HG02973 (cell line): ENCODE data around the gene GRPEL1.
"Not testable (repeated sequence)": the region's sequence is repeated elsewhere in the genome, so short reads cannot be mapped to it uniquely, and the experiment has no call there.

Experiments used
- ATAC-seq: cut with Tn5 transposase; IDR thresholded peaks from one replicate; pipeline ENCODE4 v1.9.1; 2021; ENCODE audit warnings: moderate library complexity; ENCODE audit not compliant: unreplicated experiment

Gene GRPEL1

DNA sequence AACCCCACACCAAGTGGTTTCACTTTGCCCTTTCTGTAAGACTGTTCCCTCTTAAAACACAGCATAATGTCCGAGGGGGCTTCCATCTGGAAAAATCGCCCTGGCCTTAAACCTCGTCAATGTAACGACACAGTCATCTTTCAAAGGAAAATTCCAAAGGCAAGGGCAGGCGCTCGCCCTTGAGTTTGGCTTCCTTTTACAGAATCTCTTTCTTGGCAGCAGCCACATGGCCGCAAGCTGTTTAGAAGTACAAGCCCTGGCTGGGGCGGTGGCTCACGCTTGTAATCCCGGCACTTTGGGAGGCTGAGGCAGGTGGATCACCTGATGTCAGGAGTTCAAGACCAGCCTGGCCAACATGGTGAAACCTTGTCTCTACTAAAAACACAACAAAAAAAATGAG is 27.1 kb upstream of the GRPEL1 start:
- no peak for ATAC-seq

GRCh38 chr4:7092026-7092425 is 24.2 kb upstream of the GRPEL1 start:
- ATAC-seq: no peak

DNA sequence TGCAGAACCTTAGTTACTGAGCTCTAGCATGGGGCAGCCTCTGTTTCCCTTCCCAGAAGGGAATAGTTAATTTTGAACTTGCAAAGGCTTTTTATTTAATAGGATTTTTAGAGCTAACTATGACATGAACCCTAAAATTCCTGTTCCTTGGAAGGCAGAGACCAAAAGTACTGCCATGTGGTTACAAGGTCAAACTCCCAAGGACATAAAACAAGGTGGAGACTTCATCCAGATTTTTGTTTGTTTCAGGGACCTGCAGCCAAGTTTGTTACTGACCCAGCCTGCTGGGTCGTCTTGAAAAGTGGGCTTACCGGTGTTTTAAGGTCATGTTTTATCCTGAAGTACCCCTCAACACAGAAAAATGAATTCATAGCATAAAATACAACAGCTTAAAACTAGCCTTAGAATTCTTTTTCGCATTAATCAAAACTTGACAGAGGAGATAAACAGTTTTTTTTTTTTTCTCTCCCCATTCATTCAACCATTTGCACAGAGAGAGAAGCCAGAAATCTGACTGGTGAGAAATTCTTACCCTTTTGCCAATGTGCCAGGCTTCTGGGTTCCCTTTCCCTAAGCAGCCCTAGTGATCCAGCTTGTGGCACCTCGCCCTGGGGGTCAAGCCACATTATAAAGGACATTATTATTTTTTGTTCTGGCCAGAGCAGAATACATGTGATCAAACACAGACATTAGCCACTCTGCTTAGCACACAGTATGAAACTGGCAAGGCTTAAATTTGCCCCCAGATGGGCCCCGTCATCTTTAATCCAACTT is 21.5 kb upstream of the GRPEL1 start:
- no peak for ATAC-seq

- ATAC-seq: no peak
These were observed 19.2 kb upstream of the GRPEL1 start for GRCh38 chr4:7087036-7087435.

- ATAC-seq: no peak
These were observed 18.5 kb upstream of the GRPEL1 start for GRCh38 chr4:7086384-7086783.

DNA sequence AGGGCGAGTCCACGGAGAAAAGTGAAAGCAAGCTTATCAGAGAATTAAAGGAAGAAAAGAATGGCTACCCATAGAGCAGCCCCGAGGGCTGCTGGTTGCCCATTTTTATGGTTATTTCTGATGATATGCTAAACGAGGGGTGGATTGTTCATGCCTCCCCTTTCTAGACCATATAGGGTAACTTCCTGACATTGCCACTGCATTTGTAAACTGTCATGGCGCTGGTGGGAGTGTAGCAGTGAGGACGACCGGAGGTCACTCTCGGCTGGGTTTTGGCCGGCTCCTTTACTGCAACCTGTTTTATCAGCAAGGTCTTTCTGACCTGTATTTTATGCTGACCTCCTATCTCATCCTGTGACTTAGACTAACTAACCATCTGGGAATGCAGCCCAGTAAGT is 16.7 kb upstream of the GRPEL1 start:
- not testable (repeated sequence) for ATAC-seq

DNA sequence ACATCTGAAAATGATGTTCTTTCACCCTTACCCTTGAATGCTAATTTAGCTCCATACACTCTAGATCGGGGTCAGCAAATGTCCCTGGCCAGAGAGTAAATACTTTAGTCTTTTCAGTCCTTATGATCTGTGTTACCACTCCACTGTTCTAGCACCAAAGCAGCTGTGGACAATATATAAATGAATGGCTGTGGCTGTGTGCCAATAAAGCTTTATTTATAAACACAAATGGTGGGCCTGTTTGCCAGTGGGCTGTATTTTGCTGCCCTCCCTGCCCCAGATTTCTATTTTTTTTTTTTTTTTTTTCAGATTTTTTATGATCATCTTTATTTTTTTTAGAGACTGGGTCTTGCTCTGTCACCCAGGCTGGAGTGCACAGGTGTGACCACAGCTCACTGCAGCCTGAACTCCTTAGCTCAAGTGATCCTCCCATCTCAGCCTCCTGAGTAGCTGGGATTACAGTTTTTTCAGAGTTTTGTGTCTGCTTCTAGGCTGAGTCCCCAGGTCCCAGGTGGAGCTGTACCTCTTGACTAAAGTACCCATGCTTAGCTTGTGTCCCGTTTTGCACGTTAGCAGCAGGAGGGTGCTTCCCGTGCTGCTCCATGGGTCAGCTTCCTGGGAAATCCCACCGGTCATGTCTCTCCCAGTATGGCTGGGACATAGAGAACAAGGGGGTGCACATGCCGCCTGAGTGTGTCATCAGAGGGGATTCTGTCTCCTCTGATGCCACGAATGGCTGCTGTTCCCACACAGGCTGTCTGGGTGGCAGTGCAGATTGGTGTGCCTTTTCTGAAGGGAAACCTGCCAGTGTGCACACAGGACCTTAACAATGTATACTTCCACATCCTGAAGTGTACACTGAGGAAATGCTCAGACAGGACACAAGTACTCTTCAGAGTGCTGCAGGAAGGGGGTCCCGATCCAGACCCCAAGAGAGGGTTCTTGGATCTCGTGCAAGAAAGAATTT is 16.0 kb upstream of the GRPEL1 start:
- no peak for ATAC-seq

- not testable (repeated sequence) for ATAC-seq
These were observed 12.0 kb upstream of the GRPEL1 start for GRCh38 chr4:7079909-7080308.

DNA sequence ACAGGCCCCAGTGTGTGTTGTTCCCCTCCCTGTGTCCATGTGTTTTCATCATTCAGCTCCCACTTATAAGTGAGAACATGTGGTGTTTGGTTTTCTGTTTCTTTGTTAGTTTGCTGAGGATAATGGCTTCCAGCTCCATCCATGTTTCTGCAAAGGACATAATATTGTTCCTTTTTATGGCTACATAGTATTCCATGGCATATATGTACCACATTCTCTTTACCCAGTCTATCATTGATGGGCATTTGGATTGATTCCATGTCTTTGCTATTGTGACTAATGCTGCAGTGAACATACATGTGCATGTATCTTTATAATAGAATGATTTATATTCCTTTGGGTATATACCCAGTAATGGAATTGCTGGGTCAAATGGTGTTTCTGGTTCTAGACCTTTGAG is 11.6 kb upstream of the GRPEL1 start:
- not testable (repeated sequence) for ATAC-seq

- ATAC-seq: no peak
These were observed 10.2 kb upstream of the GRPEL1 start for GRCh38 chr4:7078025-7078424.

GRCh38 chr4:7077371-7077770 is 9.5 kb upstream of the GRPEL1 start:
- no peak for ATAC-seq

- no peak for ATAC-seq
These were observed 8.8 kb upstream of the GRPEL1 start for GRCh38 chr4:7076696-7077082.

DNA sequence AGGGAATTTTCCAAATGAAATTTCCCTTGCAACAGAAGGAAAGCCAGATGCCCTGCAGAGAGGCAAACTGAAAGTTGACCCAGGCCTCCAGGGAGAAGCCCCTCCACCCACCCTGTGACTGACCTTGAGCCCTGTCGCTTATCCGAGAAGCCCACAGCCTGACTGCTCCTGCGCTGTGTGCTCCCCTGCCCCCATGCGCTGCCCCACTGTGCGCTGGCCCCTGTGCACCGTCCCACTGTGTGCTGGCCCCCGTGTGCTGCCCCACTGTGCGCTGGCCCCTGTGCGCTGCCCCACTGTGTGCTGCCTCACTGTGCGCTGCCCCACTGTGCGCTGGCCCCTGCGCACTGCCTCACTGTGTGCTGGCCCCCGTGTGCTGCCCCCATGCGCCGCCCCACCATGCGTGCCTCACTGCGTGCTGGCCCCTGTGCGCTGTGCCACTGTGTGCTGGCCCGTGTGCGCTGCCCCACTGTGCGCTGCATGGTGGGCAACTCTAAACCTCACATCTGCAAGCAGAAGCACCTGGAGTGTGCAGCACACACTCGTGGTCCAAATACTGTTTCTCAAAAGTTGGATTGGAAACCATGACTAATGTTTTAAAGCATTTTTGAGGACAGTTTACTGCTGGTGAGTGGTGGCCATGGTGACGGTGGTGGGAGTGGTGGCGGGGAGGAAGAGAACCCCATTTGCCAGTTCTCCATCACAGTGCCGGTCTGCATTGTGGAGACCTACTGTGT is 8.3 kb upstream of the GRPEL1 start:
- no peak for ATAC-seq

DNA sequence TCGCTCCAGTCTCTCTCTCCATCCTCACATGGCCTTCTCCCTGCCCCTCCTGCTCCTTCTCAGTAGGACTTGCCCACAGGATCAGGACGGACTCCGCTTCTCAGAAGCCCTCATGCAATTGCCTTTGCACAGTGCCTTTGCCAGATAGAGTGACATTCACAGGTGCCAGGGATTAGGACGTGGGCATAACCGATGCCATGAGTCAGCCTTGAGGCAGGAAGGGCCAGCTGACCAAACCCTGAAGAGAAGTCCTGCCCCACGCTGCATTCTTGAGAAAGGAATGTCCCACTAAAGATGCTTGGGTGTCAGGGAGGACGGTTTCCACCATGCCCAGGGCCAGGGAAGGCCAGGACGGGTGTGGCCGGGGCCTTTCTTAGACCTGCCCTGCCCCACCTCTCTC is 6.6 kb upstream of the GRPEL1 start:
- no peak for ATAC-seq

DNA sequence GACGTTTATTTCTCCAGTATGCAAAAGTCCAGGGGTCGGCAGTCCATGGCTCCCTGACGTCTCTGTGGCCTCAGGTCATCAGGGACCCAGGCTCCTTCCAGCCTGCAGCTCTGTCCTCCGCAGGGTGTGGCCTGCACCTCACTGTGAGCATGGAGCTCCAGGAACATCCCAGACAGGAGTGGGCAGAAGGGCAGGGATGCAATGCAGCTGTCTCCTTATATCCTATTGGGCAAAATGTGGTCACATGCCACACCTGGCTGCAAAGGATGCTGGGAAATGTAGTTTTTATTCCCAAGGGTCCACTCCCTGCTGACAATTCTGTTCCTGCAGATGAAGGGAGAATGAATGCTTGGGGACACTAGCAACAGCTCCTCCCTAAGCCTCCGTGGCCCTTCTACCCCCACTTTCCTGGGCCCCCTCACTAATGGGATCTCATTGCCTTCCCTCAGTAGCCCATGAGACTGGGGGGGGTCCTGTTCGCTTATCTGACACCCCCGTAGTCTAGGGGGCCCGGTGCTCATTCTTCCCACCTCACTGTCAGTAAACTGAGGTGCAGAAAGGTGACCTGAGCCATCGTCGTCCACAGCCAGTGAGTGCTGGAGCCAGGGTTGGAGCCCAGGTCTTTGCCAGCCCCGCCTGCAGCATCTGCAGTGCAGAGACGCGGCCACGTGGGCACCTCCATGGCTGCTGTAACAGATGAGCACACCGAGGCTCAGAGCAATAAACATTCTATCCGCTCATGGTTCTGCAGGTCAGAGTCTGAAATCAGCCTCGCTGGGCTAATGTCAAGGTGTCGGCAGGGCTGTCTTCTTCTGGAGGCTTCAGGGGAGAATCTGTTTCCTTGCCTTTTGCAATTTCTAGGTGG is 5.9 kb upstream of the GRPEL1 start:
- ATAC-seq: no peak

DNA sequence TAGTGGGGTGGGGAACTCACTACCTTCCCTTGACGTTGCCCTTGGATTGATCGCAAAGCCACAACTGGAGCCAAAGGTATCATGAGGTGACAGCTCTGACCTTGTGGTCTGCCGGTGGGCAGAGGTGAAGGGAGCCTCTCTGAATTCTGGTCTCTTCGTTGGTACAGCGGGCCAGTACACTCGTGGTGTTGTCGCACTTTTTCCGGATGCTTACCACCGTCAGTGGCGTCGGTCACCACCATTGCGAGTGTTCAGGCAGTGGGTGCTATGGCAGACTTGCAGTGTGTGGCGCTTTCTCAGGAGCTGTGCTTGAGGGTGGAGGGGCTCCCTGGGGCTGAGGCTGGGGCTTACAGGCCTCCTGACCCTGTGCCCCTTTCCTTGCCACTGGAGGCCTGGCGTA is 5.2 kb upstream of the GRPEL1 start:
- no peak for ATAC-seq

GRCh38 chr4:7070729-7071511 is 3.1 kb upstream of the GRPEL1 start:
- peak; percentile 34 for ATAC-seq

GRCh38 chr4:7068883-7069282 is 1.0 kb upstream of the GRPEL1 start:
- no peak for ATAC-seq

- peak; percentile 20 for ATAC-seq
These were observed 497 bp upstream of the GRPEL1 start for GRCh38 chr4:7068279-7068842.
